HUES64 (cell line): ENCODE results near the gene DLG5.

Experiments used
- H3K27ac ChIP-seq: 2 replicates; pipeline ENCODE4 v1.7.0; 2013; ENCODE audit warnings: low read depth, low read length, inconsistent platforms
- H3K27me3 ChIP-seq: 2 replicates; pipeline ENCODE4 v1.6.1; 2013; ENCODE audit warnings: mild to moderate bottlenecking, low read length; ENCODE audit not compliant: insufficient read depth
- H3K36me3 ChIP-seq: 2 replicates; pipeline ENCODE4 v1.6.1; 2013; ENCODE audit warnings: mild to moderate bottlenecking, low read length; ENCODE audit not compliant: insufficient read depth
- H3K4me1 ChIP-seq: 2 replicates; pipeline ENCODE4 v1.6.1; 2013; ENCODE audit warnings: mild to moderate bottlenecking, low read length, moderate library complexity; ENCODE audit not compliant: insufficient read depth
- H3K4me3 ChIP-seq: 2 replicates; pipeline ENCODE4 v1.5.1; 2013; ENCODE audit warnings: mild to moderate bottlenecking, low read length, moderate library complexity
- H3K9ac ChIP-seq: 2 replicates; pipeline ENCODE4 v1.6.1; 2013; ENCODE audit warnings: mild to moderate bottlenecking, low read depth, low read length
- H3K9me3 ChIP-seq: 2 replicates; pipeline ENCODE4 v1.6.1; 2013; ENCODE audit warnings: low read depth, low read length; ENCODE audit not compliant: insufficient read depth
- WGBS: fragments of 150-250, 120-280 bp; methylation state at CpG from one replicate; pipeline ENCODE4 v1.1.7; 2013; ENCODE audit warnings: missing lambda C conversion rate; 5-methylcytosine and 5-hydroxymethylcytosine counted together

DLG5 gene

GRCh38 chr10:77741746-77742145 lies 184.8 kb downstream of the DLG5 start:
- WGBS = 95% methylated on average over 2 of the region's 2 CpGs

More at GRCh38 chr10:77741746-77742145, 184.8 kb downstream of the DLG5 start:
- H3K4me3 ChIP-seq = no peak overlapping the region
- no peaks in the 10 kb centered on the region for H3K27me3 ChIP-seq
- H3K36me3 ChIP-seq = no peaks in the 10 kb centered on the region
- H3K9ac ChIP-seq = no peak overlapping the region
- no peak overlapping the region for H3K27ac ChIP-seq
- peaks cover 24% of the 10 kb centered on the region for H3K9me3 ChIP-seq
- H3K4me1 ChIP-seq = no peaks in the 10 kb centered on the region
